Stimulated activated CD4-positive, alpha-beta T cell treated with anti-CD3 and anti-CD28 coated beads, Interleukin-15, amount 100 ng/mL, for 24 hours (primary cell): ENCODE data around the gene TRERF1.

Experiments used
- DNase-seq: peaks from one replicate; pipeline ENCODE4 v3.0.0-alpha.2; 2020

TRERF1 gene

DNA sequence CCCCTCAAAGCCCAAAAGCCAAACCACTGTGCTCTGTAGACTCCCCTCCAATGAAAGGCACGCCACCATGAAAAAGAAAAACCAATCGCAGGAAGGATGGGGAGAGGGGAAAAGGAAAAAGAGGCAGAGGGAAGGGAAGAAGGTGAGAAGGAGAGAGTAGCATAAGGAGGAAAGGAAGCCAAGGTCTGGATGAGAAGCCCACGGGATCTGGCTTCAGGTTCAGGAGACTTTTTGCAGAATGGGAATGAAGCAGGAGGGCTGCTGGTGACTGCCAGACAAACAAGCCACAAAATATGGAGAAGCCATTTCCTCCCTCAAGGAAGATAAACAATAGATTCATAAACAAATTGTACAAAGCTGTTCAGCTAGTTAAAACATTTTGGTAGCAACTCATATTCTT lies 155.1 kb downstream of the TRERF1 start:
- no peak for DNase-seq

DNA sequence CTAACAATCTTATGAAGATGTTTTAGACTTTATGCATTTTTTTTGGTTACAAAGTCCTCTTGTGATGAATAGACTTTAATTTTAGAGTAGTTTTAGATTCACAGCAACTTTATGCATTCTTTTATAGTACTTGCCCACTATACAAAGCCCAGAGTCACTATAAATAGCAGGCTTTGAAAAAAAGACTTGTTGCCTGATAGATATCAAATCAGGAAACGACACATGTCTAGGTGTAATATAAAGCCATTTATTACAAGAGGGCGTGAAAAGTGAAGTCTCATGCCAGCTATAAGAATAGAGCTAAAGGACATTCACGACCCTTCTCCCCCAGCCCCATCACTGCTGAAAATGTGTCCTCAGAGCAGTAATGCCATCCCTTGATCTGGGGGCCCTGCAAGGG lies 156.0 kb downstream of the TRERF1 start:
- no peak for DNase-seq

GRCh38 chr6:42295181-42295580 lies 156.5 kb downstream of the TRERF1 start:
- DNase-seq, result no peak

DNA sequence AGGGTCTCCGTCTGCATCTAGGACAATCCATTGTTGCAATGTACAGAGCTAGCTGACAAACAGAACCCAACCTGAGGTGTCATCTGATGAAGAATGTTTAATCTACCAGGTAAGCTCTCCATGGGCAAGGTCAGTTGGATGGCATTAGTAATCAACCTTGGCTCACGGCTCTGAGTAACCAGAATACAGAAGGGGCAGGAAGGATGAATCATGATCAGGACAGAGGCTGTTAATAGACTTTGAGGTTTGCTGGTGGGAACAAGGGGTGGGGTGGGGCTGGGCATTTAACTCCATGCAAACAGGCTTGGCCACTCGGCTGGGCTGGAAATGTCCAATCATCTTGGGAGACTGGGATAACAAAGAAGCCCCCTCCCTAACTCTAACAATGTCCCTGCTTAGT lies 157.0 kb downstream of the TRERF1 start:
- DNase-seq, result no peak

GRCh38 chr6:42293386-42293977 lies 158.2 kb downstream of the TRERF1 start:
- DNase-seq, result no peak

DNA sequence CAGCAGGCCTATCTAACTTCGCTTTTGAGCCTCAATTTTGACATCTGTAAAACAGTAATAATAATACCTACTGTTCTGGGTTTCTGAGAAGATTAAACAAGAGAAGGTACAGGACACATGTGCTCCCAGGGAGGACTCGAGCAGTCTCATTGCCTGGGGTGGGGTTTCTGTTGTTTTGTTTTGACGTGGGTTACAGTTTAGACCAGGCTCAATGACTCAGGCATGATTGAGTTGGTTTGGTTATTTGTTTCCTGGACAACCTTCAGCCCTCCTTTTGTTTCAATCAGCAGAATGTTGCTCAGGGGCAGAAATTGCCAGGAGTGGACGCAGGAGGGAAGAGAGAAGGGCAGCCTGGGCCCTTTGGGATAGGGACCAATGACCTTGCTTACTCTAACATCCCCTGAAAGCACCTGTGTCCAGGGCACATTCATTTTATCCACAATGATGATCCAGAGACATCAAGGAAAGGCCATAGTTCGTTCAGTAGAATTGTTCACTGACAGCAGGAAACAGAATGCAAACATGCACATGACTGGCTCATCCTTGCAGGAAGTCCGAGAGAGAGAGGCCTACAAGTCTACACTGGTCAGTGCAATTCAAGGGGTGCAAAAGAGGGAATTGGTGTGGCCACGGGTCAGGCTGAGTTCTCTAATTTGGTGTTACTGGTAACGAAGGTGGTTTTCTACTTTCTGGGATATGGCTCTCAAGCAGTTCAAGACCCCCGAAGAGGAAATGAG lies 159.6 kb downstream of the TRERF1 start:
- DNase-seq, result no peak

DNA sequence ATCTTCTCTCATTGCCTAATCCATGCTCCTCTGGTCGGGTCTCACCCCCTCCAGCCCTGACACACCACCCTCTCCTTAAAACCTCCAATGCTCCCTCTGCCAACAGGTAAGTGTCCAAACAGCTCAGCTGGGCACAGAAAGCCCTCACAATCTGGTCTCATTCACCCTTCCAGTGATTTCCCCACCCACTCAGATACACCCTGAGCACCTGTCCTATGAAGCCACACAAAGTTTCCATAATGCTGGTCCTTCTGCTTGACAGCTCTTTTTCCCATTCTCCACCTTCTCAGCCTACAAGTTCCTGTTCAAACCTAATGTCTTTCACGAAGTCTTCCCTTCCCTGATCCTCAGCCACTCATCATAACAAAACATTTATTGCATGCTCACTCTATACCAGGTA lies 164.0 kb downstream of the TRERF1 start:
- DNase-seq, result no peak

GRCh38 chr6:42281570-42281969 lies 170.2 kb downstream of the TRERF1 start:
- peak; percentile 29 for DNase-seq

GRCh38 chr6:42280966-42281533 lies 170.7 kb downstream of the TRERF1 start:
- DNase-seq, result no peak

- no peak for DNase-seq
These were observed 171.6 kb downstream of the TRERF1 start for GRCh38 chr6:42279966-42280629.

GRCh38 chr6:42279144-42279781 lies 172.5 kb downstream of the TRERF1 start:
- peak; percentile 37 for DNase-seq

DNA sequence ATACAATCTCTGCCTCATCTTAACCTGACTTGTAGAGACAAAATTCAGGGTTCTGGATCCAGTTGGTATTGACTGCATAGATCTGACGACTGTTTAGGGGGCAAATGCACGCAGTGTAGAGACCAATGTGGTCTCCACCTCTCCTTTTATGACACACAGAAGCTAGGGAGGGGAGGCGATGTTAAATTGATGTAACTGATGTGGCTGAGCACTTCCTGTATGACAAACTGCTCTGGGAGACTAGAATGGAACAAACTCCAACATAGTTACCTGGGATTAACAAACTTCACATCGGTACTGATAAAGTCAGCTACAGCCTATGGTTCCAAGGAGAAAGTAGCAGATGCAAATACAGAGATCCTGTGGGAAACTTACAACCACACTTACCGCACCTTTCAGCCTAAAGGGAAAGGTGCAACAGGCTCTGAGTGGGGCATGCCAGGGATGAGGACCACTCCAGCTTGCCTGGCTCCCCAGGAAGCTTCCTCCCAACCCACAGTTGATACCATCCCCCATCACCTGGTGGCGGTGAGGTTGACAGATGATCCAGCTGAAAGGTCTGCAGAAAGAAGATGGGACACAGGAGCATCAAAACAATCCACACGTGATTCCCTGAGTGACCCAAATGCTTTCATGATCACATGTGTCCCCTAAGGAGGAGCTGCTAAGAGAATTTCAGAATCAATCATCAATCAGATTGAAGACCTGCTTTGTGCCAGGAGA lies 173.4 kb downstream of the TRERF1 start:
- no peak for DNase-seq

DNA sequence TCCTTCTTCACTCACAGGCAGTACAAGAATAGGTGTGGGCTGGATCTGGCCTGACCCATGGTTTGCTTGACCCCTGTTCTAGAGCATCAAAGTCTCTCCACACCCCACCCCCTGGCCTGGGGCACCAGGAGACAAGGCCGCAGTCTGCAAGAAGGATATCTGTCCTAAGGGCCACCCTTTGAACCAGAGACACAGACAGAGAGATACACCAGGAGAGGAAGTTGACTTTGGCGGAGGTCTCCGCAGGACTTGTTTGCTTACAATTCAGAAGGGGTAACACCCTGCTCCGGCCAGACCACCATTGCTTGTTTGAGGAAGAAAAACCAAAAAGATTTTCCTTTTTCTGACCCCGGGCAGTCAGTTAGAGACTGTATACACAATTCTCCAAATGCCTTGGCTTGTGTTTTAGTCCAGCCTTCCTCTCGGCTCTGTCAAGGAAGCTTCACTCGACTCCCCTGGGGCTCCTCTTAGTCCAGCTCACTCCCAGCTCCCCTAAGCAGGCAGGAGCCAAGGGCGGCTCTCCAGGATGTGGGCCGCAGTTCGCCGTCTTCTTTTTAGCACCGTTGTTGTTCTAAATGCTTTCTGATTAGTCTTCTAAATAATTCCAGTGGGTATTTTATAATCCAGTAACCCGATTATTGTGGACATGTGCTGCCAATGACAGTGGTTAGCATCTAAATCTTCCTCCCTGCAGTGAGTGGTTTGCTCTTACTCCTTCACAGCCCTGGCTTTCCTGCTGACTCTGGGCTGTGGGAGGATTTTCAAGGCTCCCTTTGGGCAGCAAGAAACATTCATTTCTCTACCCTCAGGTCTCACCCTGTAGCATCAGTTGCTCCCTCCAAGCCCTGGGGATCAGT lies 175.5 kb downstream of the TRERF1 start:
- no peak for DNase-seq

GRCh38 chr6:42275376-42276033 lies 176.2 kb downstream of the TRERF1 start:
- DNase-seq, result no peak

DNA sequence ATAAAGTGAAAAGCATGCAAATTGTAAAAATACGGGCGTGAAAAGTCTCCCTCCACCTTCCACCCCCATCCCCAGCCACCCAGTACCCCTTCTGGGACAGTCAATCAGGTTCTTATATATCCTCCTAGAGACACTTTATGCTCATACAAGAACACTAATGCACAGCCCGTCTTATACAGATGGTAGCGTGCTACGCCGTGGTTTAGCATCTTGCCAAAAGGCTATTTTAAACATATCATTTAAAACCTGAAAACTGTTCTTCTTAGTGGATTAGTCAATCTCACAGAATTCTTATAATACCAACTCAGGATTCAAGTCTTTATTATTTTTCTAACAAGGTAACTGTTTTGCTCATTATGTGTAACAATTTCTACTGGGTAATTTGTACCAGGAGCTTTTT lies 176.8 kb downstream of the TRERF1 start:
- no peak for DNase-seq

DNA sequence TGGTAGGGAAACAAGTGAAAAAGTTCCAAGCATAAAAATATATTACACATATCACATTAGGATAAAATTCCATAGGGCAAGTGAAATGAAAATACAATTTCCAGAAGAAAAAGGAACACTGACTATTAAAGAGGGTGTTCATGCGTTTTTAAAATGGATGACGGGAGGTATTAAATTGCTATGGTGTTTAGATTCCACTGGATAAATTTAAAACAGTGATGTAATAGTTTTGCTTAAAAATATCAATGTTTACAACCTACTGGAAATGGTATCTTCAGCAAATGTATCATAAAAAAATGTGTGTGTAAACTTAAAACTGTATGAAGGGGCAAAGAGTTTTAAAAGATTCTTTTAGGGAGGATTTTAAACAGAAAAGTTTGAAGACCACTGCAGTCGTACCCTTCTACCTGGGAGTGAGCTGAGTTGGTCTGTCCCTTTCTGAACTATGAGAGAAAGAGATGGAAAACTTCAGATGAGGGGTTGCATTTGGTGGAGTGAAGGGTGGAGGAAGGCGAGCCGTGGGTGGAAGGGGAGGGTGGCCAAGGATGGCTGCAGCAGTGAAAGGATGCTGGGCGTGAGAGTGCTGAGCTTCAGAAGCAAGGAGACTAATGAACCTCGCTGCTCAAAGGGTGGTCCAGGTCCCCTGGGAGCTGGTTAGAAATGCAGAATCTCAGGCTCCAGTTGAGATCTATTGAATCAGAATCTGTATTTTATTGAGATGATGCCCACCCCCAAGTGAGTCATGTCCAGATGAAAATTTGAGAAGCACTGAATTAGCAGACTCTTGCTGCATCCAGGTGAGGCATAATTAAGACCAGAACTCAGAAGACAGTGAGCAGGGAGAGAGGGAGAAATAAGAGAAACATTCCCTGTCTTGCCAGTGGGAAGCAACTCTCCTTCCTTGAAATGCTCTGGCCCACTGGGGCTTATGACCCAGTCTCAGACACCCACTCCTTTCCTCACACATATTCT lies 179.6 kb downstream of the TRERF1 start:
- no peak for DNase-seq

DNA sequence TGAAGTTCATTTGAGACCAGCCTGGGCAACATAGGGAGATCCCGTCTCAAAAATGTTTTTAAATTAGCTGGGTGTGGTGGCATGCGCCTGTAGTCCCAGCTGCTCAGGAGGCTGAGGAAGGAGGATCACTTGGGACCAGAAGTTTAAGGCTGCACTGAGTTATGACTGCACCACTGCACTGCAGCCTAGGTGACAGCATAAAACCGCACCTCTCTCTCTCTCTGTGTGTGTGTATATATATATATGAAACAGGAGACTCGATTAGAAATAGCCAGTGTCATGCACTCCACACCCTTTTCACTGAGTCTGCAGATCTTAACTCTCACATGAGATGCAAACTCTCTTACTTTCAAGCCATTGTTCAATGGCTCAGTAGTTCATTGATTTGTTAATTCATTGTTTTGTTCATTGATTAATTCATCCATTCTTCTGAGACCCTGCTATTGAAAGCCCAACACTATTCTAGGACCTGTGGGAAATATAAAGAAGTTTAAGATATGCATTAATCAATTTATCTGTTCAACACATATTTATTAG lies 181.7 kb downstream of the TRERF1 start:
- no peak for DNase-seq

DNA sequence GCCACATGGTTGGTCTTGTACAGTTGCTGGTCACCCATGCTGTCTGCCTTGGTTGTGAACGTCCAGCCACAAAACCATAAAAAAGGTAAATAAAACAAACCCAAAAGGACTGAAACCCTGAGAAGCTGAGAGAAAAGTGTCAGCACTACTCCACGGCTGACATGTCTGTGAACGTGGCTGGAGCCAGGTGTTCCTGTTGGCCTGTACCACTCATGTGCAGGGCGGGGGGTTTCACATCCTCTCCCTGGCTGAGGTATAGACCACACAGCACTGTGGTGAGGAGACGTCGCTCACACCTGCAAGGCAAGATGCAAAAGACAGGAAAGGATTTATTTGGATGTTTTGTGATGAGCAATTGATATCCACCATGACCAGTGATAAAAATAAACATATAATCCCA lies 182.2 kb downstream of the TRERF1 start:
- DNase-seq, result no peak

- no peak for DNase-seq
These were observed 182.9 kb downstream of the TRERF1 start for GRCh38 chr6:42268835-42269204.
